ENCODE results near the gene NUP43.

DNA sequence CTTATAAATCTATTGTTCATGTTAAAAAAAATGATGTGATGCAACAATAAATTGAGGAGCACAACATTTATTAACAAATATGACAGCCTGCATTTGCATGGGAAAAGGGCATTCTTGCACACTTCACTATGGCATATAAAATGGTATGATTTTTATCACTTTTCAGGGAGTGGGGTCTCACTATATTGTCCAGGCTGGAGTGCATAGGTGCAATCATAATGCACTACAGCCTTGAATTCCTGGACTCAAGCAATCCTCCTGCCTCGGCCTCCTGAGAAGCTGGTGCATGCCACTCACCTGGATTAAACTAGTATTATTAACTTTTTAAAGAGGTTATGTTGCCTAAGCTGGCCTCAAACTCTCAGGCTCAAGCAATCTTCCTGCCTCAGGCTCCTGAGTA, 11.4 kb downstream of the NUP43 start:
- TF ChIP-seq CTCF (IDR thresholded peaks at IDR 0.05): no peak
- TF ChIP-seq, protein P1, sequence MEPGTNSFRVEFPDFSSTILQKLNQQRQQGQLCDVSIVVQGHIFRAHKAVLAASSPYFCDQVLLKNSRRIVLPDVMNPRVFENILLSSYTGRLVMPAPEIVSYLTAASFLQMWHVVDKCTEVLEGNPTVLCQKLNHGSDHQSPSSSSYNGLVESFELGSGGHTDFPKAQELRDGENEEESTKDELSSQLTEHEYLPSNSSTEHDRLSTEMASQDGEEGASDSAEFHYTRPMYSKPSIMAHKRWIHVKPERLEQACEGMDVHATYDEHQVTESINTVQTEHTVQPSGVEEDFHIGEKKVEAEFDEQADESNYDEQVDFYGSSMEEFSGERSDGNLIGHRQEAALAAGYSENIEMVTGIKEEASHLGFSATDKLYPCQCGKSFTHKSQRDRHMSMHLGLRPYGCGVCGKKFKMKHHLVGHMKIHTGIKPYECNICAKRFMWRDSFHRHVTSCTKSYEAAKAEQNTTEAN (CRISPR knock-in tag; IDR thresholded peaks at IDR 0.05): no peak
- TF ChIP-seq PREB (CRISPR knock-in tag; IDR thresholded peaks at IDR 0.05; ENCODE audit: borderline replicate concordance): no peak
- TF ChIP-seq NR1H2 (CRISPR knock-in tag; IDR thresholded peaks at IDR 0.05): no peak
- no peak for TF ChIP-seq FOXP1 (CRISPR knock-in tag; IDR thresholded peaks at IDR 0.05; ENCODE audit: borderline replicate concordance)
- no peak for TF ChIP-seq ATF2 (CRISPR knock-in tag; IDR thresholded peaks at IDR 0.05; ENCODE audit: borderline replicate concordance, low read depth)
- TF ChIP-seq NR2C2 (CRISPR knock-in tag; IDR thresholded peaks at IDR 0.05): no peak
- no peak for TF ChIP-seq SMAD4 (CRISPR knock-in tag; IDR thresholded peaks at IDR 0.05)
- no peak for TF ChIP-seq JUN (CRISPR knock-in tag; IDR thresholded peaks at IDR 0.05)
- no peak for TF ChIP-seq AFF4 (CRISPR knock-in tag; IDR thresholded peaks at IDR 0.05; ENCODE audit: borderline replicate concordance)
- no peak for TF ChIP-seq TCF7 (CRISPR knock-in tag; IDR thresholded peaks at IDR 0.05; ENCODE audit: low read depth)
